H1 (cell line): ENCODE data around the gene MPC1. TPM values are rescaled to one million over a fixed set of nuclear protein-coding genes. Genes with fewer than 3 reads are reported as not detected.

Experiments used
- ATF2 ChIP-seq: IDR thresholded peaks from 2 replicates; pipeline ENCODE4 v1.6.1; 2012; ENCODE audit warnings: low read length, inconsistent platforms
- RAD21 ChIP-seq, 2 experiments: IDR thresholded peaks in 1 of 2; conservative IDR thresholded peaks in 1 of 2; 2 replicates each; pipeline ENCODE4 v1.6.1; 2011; ENCODE audit warnings: low read depth in 2 of 2, low read length in 2 of 2, improper control_type of control experiment in 1 of 2, inconsistent platforms in 1 of 2, mild to moderate bottlenecking in 1 of 2, moderate library complexity in 1 of 2
- polyA plus RNA-seq, 7 experiments: library from polyadenylated mRNA; depleted of rRNA in 3 of 7; stranded (reverse) in 5 of 7; unstranded in 2 of 7; fragments of >200 nt in 5 of 7; fragments of 200-250 nt in 2 of 7; gene quantifications; 1 replicate in 5 of 7; 2 replicates in 1 of 7; 4 replicates in 1 of 7; pipeline versions ENCODE4 v1.2.1 to v1.2.3, GENCODE V29; 2011 to 2013; ENCODE audit warnings: missing spikeins in 2 of 7, mixed read lengths in 2 of 7
- total RNA-seq: library from RNA; stranded (reverse); fragmentation: NEBNext Ultra II Directional; extraction: Animal tissue kit (Norgen Biotek cat#: 25700); gene quantifications from 2 replicates; pipeline ENCODE4 v1.2.1, GENCODE V29; 2021

MPC1 gene
- total and polyA plus RNA-seq, 2 of the 8 experiments (the other 6 are each of a cell fraction or from before 2014, with no cell fraction given): 10.2 to 12.6 TPM

GRCh38 chr6:166379800-166380199 is 2.9 kb downstream of the MPC1 start (continued):
- TF ChIP-seq RAD21 (IDR thresholded peaks at IDR 0.05 in 1 of 2, conservative IDR thresholded peaks at IDR 0.05 in 1 of 2; ENCODE audit: low read depth in 2 of 2, low read length in 2 of 2) (no peak), ATF2 (no peak)
